Posterior vena cava (tissue), 2 donors: ENCODE results near the gene NR2F1-AS1. TPM values are rescaled to one million over a fixed set of nuclear protein-coding genes. Genes with fewer than 3 reads are reported as not detected.

Source experiments
- DNase-seq: peaks from one replicate; pipeline ENCODE4 v3.0.0-alpha.2; 2020; ENCODE audit warnings: low spot score
- intact Hi-C, 2 donors: fragments of 100-400 bp; cut with DNase I; formaldehyde crosslinking; loops; one replicate each; pipeline versions ENCODE4 v1.14.1 to v1.14.2; 2022 to 2023
- total RNA-seq, 2 donors: library from RNA; stranded (reverse); fragmentation: NEBNext Ultra II Directional; extraction: Animal tissue kit (Norgen Biotek cat#: 25700); gene quantifications; one replicate each; pipeline ENCODE4 v1.2.1, GENCODE V29; 2021
- donor health status: DM: yes; HTN: yes; CAD: no.
- donor health status: DM: yes; HTN: yes; CAD: no.

Gene NR2F1-AS1
- total RNA-seq, 2 donors from 2014 or later = 19.7 to 25.6 TPM

- intact Hi-C loops = no loop called here
- DNase-seq = no peak
These were observed 724 bp downstream of the NR2F1-AS1 start for GRCh38 chr5:93580063-93580926.

- intact Hi-C loops = loop anchor here in 1 of 2 donors (10.0 kb wide), 1 partner anchor 495 kb away; no protein-coding TSS in a partner anchor
These were observed 1.3 kb downstream of the NR2F1-AS1 start for GRCh38 chr5:93579692-93580062.

GRCh38 chr5:93578813-93579691 is 2.0 kb downstream of the NR2F1-AS1 start:
- intact Hi-C loops = loop anchor here in 1 of 2 donors (10.0 kb wide), 1 partner anchor 494 kb away; no protein-coding TSS in a partner anchor
- DNase-seq = peak; percentile 89

More at GRCh38 chr5:93579692-93580062, 1.3 kb downstream of the NR2F1-AS1 start:
- DNase-seq = no peak

DNA sequence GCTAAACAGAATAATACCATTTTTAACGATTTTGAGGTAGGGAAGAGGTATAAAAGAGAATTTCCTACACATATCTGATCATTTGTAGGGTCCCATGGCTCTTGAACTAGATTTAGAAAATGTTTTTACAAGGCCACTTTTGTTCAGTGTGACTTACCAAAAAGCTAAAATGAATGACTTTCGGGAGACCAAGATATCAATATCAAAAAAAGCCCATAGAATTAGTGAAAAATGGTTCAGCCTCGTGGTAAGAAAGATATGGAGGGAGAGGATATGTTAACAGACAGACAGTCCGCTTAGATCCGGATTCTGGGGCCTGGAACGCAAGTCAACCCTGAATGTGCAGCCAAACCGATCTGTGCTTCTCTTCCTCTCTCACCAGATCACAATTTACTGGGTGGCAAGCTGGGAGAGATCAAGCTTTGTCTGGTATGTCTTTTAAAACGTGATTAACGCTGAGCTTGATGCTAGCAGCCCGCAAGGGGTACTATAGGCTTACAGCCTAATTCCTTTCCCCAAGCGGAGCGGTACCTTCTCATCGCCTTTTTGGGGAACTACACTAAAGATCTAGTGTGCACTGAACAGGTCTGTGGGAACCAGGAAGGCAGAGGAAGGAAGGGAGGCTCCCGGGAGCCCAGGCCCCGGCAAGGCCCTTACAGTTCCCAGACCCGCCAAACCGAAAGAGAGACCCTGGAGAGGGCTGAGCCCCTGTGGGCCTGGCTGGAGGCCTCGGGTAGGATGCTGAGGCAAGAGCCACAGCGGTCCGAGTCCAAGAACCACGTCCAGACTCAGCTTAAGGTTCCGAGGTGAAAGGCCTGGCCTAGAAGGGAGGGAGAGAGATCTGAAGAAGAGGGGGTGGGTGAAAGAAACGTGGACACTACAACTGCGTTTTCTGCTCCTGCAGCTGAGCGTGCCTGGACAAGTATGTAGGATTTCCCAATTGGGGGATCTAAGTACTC is 2.9 kb downstream of the NR2F1-AS1 start:
- DNase-seq = no peak
- intact Hi-C loops = loop anchor here in 1 of 2 donors (10.0 kb wide), 1 partner anchor 493 kb away; no protein-coding TSS in a partner anchor

DNA sequence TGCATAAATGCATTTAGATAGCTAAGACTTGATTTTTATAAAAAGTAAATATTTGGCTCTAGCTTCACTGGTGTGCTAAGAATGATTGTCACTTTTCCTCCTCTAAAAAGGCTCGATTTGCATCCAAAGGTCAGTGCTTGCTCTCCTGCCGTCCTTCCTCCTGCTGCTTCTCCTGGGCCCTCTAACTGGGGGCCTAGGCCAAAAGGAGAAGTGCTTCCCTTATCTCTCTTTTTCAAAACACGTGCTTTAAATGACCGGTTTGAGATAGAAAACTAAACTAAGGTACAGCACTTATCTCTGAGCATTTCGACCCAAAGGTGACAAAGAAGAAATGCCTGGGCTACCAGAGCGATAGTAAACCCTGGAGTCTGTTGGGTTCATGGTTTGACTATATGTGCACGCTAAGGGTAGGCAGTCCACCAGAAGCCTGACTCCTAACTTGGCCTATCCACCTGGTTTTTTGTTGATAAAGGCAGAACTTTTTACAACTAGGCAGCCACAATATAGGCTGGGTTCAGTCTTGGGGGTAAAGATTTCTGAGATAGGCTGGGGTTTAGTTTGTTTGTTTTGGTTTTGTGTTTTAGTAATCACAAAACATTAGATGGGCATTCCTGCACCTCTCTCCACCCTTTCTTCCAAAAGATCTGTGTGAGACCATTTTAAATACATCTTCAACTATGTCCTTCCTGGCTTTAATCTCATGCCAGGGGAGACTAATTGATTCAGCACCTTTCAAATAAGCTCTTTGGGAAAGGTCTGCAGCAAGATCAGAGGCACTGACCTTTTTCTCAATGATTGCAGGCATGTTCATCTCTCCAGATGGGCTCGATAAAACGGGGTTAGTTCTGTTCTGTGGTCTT is 3.8 kb downstream of the NR2F1-AS1 start:
- intact Hi-C loops = loop anchor here in 1 of 2 donors (10.0 kb wide), 1 partner anchor 492 kb away; no protein-coding TSS in a partner anchor
- DNase-seq = no peak

DNA sequence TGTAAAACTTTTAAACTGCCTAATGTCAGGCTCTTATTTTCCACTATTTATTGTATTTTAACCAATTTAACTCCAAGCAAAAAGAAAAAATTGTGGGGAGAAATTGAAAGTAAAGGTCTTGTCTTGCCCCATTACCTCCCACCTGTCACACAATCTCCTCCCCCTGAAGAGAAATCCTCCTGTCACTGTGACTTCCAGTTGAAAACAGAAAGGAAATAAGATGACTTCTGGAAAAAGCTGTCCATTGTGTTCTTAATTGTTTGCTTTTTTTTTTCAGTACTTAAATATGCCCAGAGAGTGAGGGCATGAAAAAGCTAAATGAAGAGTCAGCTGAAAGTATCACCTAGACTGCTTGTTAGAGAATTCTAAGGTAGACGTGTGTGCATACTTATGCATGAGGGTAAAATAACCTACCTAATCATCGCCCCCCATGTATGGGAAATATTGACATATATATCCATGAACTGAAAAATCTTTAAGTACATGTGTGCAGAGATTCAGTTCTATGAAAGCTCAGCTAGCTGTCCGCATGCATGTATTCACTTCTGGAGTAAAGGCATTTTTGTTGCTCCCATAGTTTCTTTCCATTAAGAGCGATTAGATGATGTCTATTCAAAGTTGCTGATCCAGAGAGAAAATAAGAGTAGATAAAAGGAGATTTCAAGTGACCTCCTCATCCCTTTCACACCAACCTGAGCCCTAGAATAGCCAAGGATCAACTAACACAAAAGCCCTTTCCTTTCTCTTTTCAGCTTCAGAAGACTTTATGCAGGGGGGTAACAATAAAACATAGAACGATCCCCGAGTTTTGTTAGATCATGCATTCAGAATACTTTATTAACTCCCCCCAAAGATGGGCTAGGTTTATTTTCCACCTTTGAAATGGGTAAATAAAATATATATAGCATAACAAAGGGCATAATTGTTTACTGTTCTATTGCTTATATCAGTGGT is 5.3 kb downstream of the NR2F1-AS1 start:
- intact Hi-C loops = loop anchor here in 1 of 2 donors (10.0 kb wide), 1 partner anchor 491 kb away; no protein-coding TSS in a partner anchor
- DNase-seq = no peak

DNA sequence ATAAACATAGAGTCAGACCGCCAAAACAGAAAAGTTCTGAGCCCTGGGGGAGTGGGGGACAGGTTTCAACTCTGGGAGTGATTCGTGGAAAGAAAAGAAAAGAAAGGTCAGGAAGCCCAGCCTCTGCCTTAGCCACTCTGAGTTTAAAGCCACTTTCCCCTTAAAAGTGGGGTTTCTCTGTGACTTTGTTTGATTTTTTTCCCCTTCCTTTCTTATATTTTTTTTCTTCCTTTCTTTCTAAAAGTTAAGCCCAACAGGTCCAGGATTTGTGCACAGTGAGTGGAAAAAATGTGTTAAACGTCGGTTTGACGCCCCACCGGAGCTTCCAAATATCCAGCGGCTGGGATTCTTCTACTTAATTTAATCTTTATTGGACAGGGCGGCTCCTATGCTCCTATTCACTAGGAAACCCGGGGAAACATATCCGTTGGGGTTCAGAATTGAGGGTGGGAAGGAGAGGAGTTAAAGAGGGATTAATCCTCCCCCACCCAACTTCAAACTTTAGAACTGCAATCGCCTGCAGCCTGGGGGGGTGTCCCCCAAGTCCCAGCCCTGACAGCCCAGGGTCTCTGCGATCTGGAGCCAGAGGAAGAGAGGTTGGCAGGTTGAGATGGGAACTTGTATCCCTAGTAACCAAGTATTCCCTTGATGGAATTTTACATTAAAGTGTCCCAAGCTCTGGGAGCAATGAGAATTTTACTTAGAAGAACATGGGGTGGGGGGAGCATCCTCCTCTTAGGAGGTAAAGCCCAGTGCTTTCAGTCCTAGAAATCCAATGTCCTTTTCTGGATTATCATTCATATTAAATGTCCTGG is 6.3 kb downstream of the NR2F1-AS1 start:
- DNase-seq = no peak
- intact Hi-C loops = loop anchor here in 1 of 2 donors (10.0 kb wide), 1 partner anchor 490 kb away; no protein-coding TSS in a partner anchor

DNA sequence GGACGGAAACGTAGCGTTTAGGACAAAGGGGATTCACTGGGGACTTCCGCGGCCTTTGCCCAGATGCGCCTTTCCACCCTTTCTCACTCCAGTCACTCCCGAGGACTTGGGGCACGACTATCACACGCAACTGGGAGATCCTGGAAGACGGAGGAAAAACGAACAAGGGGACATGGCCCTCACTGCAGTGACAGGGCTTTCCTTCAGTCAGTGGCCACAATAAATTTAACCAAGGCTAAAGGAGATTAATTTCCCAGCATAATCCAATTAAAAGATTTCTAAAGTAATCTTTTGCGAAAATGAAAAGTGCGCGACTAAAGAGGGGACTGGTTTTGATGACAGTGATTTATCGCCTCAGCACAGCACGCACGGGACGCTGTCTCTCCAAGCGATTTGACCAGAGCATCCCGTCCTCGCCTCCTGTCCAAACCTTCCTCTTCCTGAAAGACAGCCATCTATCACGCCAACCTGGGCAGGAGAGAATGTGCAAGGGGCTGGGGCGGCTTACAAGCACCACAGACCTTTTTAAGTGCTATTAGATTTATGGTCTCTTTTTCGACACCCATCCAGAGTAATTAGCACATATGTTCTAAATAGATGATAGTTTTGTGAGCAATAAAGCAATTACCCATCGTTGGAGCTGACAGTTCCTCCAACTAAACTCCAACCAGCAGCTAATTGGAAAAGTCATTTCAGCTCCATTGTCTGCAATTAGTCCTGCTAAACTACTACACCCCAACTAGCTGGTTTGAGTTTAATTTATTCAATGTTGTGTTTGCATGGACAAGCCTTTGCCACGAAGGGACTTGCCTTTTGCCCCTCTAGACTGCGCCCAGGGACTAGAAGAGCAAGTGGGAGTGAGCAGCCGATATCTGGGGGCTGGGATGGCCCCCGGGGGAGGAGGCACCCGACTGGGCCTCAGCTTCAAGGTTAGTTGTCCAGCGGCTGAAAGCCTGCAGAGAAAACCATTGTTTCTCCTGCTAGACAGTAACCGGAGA is 7.4 kb downstream of the NR2F1-AS1 start:
- intact Hi-C loops = loop anchor here in 1 of 2 donors (10.0 kb wide), 1 partner anchor 489 kb away; no protein-coding TSS in a partner anchor
- DNase-seq = no peak

DNA sequence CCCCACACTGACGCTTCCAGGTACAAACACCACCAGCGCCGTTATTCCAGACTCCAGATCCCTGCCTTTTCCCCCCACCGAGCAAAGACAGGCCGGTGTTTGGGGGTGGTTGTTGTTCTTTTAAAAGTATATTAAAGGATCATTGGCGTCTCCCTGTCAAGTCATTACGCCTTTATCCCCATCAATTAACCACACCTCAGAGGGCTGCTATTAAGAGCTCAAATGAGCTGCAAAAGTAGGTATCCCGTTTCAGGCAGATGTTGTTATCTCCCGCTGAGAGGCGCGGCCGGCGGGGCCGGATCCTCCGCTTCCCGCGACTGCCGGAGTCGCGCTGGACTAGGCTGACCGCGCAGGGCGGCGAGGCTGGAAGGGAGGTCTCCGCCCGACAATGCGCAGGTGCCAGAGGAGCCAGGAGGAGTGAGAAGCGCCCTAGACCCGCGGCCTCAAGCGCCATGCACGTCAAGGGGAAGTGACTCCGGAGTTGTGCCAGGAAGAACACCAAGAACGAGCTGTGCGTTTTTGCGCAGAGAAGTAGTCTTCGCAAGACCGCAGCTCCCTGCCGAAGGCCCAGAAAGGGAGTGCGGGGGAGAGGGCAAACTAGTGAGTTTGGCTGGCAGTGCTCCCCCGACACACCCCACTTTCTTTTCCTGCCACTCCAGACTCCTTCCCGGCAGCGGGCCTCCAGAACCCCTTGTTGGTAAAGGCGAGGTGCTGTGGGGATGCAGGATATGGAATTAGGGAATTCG is 8.2 kb downstream of the NR2F1-AS1 start:
- no peak for DNase-seq
- intact Hi-C loops = loop anchor here in 1 of 2 donors (10.0 kb wide), 1 partner anchor 488 kb away; no protein-coding TSS in a partner anchor

DNA sequence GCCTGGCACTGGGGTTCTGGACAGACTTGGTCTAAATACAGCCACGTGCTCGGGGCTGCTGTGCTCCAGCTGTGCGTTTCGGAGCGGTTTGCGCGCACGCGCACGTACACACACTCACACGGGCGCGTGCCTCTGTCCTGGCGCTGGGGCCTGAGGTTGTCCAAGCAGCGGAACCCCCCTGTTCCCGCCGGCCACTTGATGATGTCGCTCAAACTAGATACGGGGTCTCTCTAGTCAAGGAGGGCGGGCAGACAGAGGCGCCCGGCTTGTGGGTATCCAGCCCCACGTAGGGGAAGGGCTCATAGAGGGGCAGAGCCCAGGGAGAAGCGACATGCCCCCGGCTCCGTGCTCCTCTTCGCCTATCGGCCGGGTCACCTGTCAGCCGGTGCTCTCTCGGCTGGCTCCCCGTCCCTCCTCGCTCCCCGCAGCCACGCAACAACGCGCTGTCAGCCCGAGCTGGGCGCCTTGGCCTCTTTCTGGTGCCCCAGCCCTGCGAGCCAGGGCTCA is 8.9 kb downstream of the NR2F1-AS1 start:
- no peak for DNase-seq
- intact Hi-C loops = loop anchor here in 1 of 2 donors (10.0 kb wide), 1 partner anchor 487 kb away; no protein-coding TSS in a partner anchor

DNA sequence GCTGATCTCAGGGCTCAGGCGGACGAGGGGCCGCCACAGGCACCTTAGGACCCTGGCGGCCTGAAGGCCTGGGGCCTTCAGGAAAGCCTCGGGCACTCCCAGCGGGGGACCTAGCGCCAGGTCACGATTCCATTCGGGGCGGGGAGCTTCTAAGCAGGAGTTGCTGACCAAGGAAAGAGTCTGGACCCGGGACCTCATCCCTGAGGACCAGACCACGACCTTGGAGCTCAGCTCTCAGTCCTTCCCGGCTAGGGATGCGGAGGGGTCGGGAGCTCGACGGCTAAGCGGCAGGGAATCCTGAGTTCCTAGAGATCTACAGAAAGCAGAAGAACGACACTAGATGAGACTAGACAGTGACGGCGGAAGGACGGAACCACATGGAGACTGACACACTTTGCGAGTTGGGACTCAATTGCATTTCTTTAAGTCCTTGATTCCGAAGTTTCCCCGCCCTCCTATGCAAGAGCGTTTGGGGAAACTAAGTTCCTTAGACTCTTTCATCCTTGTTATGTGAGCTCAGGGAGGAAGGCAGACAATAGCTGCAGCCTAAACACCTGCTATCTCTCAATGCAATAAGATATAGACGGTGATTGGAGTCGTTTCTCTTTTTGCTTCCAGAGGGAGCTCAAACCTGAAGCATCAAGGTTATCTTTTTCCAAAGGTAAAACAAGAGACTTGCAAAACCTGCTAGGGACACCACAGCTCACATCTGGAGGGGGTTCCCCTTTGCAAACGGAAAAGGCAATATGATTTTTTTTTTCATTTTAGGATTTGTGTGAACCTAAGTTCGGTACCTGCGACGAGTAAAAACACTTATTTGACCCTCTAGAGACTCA is 9.7 kb downstream of the NR2F1-AS1 start:
- intact Hi-C loops = loop anchor here in 1 of 2 donors (10.0 kb wide), 1 partner anchor 487 kb away; no protein-coding TSS in a partner anchor
- DNase-seq = no peak
